ENCODE measurements around the gene CNGB1.

DNA sequence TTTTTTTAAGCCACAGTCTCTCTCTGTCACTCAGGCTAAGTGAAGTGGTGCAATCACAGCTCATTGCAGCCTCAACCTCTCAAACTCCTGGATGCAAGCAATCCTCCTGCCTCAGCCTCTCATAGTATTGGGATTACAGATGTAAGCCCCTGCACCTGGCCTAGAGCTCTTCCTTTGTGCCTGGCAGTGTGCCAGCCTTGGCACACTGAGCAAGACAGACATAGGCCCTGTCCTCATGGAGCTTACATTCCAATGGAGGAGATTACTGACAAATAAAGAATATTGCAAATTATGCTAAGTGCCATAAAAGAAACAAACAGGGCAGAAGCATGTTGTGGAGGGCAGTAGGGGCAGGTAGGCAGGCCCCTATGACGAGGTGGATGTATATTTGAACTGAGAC lies 920 bp upstream of the CNGB1 start:
- TF ChIP-seq CTCF (optimal IDR thresholded peaks at IDR 0.05 in 1 of 3, IDR thresholded peaks at IDR 0.05 in 1 of 3, conservative IDR thresholded peaks at IDR 0.05 in 1 of 3; ENCODE audit: extremely low read depth in 1 of 3, insufficient read depth in 2 of 3, low read length in 3 of 3) (no peak), EZH2 (IDR thresholded peaks at IDR 0.05; ENCODE audit: low read length) (no peak)

All from keratinocyte (primary cell).